H1 (cell line): ENCODE measurements around the gene DEFB123. TPM values are rescaled to one million over a fixed set of nuclear protein-coding genes. Genes with fewer than 3 reads are reported as not detected.

Experiments
- CTCF ChIA-PET: fragments of 300-600 bp; sonication (Branson Sonifier 250); formaldehyde crosslinking; loops from one replicate; lab custom pipeline; 2021; ENCODE audit not compliant: partially characterized antibody; lab: Charles Lee
- POLR2A ChIA-PET: fragments of 300-600 bp; sonication (Branson Sonifier 250); formaldehyde crosslinking; loops from one replicate; lab custom pipeline; 2021; ENCODE audit warnings: inconsistent platforms; ENCODE audit not compliant: partially characterized antibody; lab: Charles Lee
- DNase-seq, 2 experiments: peaks; one replicate each; pipeline versions ENCODE4 v3.0.0 to v3.0.0-alpha.2; 2010 to 2022; ENCODE audit warnings: low spot score in 2 of 2, low read depth in 1 of 2, mixed read lengths in 1 of 2
- FAIRE-seq: peaks from 2 replicates; lab custom pipeline; 2011; peaks lifted over from hg19 to GRCh38; lab: Jason Lieb, UNC
- H2AFZ ChIP-seq: 2 replicates; pipeline ENCODE4 v1.8.1; 2012; ENCODE audit warnings: low read length, inconsistent platforms
- H2AK5ac ChIP-seq: 2 replicates; pipeline ENCODE4 v1.6.1; 2013; ENCODE audit warnings: low read depth, low read length
- H2BK120ac ChIP-seq: replicated peaks from 2 replicates; pipeline ENCODE3; 2013; ENCODE audit warnings: low read depth, low read length, inconsistent platforms
- H2BK12ac ChIP-seq: 2 replicates; pipeline ENCODE4 v1.6.1; 2013; ENCODE audit warnings: low read depth, low read length
- H2BK15ac ChIP-seq: 2 replicates; pipeline ENCODE4 v1.6.1; 2013; ENCODE audit warnings: low read length
- H2BK20ac ChIP-seq: 2 replicates; pipeline ENCODE4 v1.6.1; 2013; ENCODE audit warnings: low read length
- H2BK5ac ChIP-seq: 2 replicates; pipeline ENCODE4 v1.6.1; 2013; ENCODE audit warnings: low read depth, low read length
- H3K14ac ChIP-seq: 2 replicates; pipeline ENCODE4 v1.6.1; 2013; ENCODE audit warnings: inconsistent platforms; ENCODE audit not compliant: insufficient read length
- H3K18ac ChIP-seq: 2 replicates; pipeline ENCODE4 v1.6.1; 2013; ENCODE audit warnings: low read length; ENCODE audit errors: extremely low read depth
- H3K23ac ChIP-seq: 2 replicates; pipeline ENCODE4 v1.6.1; 2013; ENCODE audit warnings: inconsistent platforms; ENCODE audit not compliant: insufficient read length
- H3K23me2 ChIP-seq: 2 replicates; pipeline ENCODE4 v1.6.1; 2013; ENCODE audit warnings: low read depth, low read length
- H3K27ac ChIP-seq: 2 replicates; pipeline ENCODE4 v1.6.1; 2011; ENCODE audit warnings: low read depth, low read length, inconsistent platforms
- H3K27me3 ChIP-seq, 4 experiments: replicated peaks in 1 of 4; 1 replicate in 1 of 4; 2 replicates in 3 of 4; pipeline versions ENCODE4 v1.6.1 to v1.8.1; 2011 to 2013; ENCODE audit warnings: low read length in 3 of 4, mild to moderate bottlenecking in 3 of 4, inconsistent platforms in 2 of 4, mixed read lengths in 2 of 4, moderate library complexity in 1 of 4; ENCODE audit not compliant: control insufficient read depth in 3 of 4, insufficient read depth in 3 of 4; ENCODE audit errors: extremely low read depth in 1 of 4
- H3K36me3 ChIP-seq, 4 experiments: 2 replicates each; pipeline versions ENCODE4 v1.6.1 to v1.8.1; 2011 to 2013; ENCODE audit warnings: mild to moderate bottlenecking in 4 of 4, low read length in 3 of 4, moderate library complexity in 2 of 4, control low read depth in 1 of 4, inconsistent platforms in 1 of 4; ENCODE audit not compliant: insufficient read depth in 4 of 4, control insufficient read depth in 2 of 4
- H3K4ac ChIP-seq: replicated peaks from 2 replicates; pipeline ENCODE3; 2013; ENCODE audit warnings: low read length, low read depth, mixed read lengths, inconsistent platforms; ENCODE audit not compliant: insufficient read length
- H3K4me1 ChIP-seq, 4 experiments: replicated peaks in 1 of 4; 1 replicate in 1 of 4; 2 replicates in 3 of 4; pipeline versions ENCODE4 v1.6.1 to v1.8.1; 2011 to 2013; ENCODE audit warnings: low read length in 3 of 4, inconsistent platforms in 2 of 4, mixed read lengths in 1 of 4; ENCODE audit not compliant: insufficient read depth in 4 of 4, control insufficient read depth in 3 of 4
- H3K4me2 ChIP-seq, 2 experiments: 2 replicates each; pipeline versions ENCODE4 v1.6.1 to v1.8.1; 2011 to 2013; ENCODE audit warnings: low read depth in 2 of 2, low read length in 2 of 2, control low read depth in 1 of 2, inconsistent platforms in 1 of 2, mild to moderate bottlenecking in 1 of 2; ENCODE audit not compliant: insufficient read depth in 1 of 2
- H3K4me3 ChIP-seq, 4 experiments: fragments of 200-600, 300-600 bp in 1 of 4; sonication (generic), shearing (Covaris generic), sonication (Bioruptor Twin) in 1 of 4; 2 replicates each; pipeline versions ENCODE4 v1.5.1 to v1.8.1; 2011 to 2016; ENCODE audit warnings: low read length in 4 of 4, low read depth in 3 of 4, control low read depth in 2 of 4, inconsistent platforms in 2 of 4, mild to moderate bottlenecking in 2 of 4, mixed read lengths in 1 of 4, moderate library complexity in 1 of 4; ENCODE audit not compliant: insufficient read depth in 2 of 4; ENCODE audit errors: extremely low read depth in 1 of 4
- H3K56ac ChIP-seq: replicated peaks from 2 replicates; pipeline ENCODE3; 2013; ENCODE audit warnings: low read depth, mild to moderate bottlenecking, mixed read lengths, low read length, inconsistent platforms; ENCODE audit not compliant: insufficient read length
- H3K79me1 ChIP-seq: 2 replicates; pipeline ENCODE4 v1.6.1; 2013; ENCODE audit warnings: low read depth, low read length, control low read depth
- H3K79me2 ChIP-seq, 2 experiments: 2 replicates each; pipeline versions ENCODE4 v1.6.1 to v1.8.1; 2012 to 2013; ENCODE audit warnings: low read length in 2 of 2, mild to moderate bottlenecking in 2 of 2, inconsistent platforms in 1 of 2; ENCODE audit not compliant: insufficient read depth in 2 of 2, control insufficient read depth in 1 of 2
- H3K9ac ChIP-seq, 4 experiments: replicated peaks in 1 of 4; 1 replicate in 1 of 4; 2 replicates in 3 of 4; pipeline versions ENCODE4 v1.6.1 to v1.8.1; 2011 to 2013; ENCODE audit warnings: low read depth in 3 of 4, low read length in 3 of 4, control low read depth in 2 of 4, mild to moderate bottlenecking in 2 of 4, moderate library complexity in 2 of 4, inconsistent platforms in 1 of 4; ENCODE audit errors: extremely low read depth in 1 of 4
- H3K9me3 ChIP-seq, 2 experiments: 2 replicates each; pipeline versions ENCODE4 v1.6.1 to v1.8.1; 2012 to 2013; ENCODE audit warnings: mild to moderate bottlenecking in 2 of 2, moderate library complexity in 2 of 2, control low read depth in 1 of 2, inconsistent platforms in 1 of 2, low read depth in 1 of 2, low read length in 1 of 2, mixed read lengths in 1 of 2; ENCODE audit not compliant: insufficient read depth in 2 of 2
- H4K20me1 ChIP-seq, 2 experiments: replicated peaks in 1 of 2; 2 replicates each; pipeline versions ENCODE3 to v1.8.1; 2011 to 2013; ENCODE audit warnings: inconsistent platforms in 2 of 2, low read length in 2 of 2, mild to moderate bottlenecking in 1 of 2; ENCODE audit not compliant: insufficient read depth in 2 of 2, control insufficient read depth in 1 of 2
- H4K5ac ChIP-seq: 2 replicates; pipeline ENCODE4 v1.6.1; 2013; ENCODE audit warnings: low read length, low read depth, mixed read lengths, inconsistent platforms; ENCODE audit not compliant: insufficient read length
- H4K8ac ChIP-seq: 2 replicates; pipeline ENCODE4 v1.8.0; 2013; ENCODE audit warnings: mild to moderate bottlenecking, moderate library complexity, low read length, inconsistent platforms; ENCODE audit not compliant: insufficient read depth; ENCODE audit errors: extremely low read depth
- H4K91ac ChIP-seq: replicated peaks from 2 replicates; pipeline ENCODE3; 2013; ENCODE audit warnings: low read length, mixed read lengths, inconsistent platforms; ENCODE audit not compliant: insufficient read length
- BACH1 ChIP-seq: IDR thresholded peaks from 2 replicates; pipeline ENCODE4 v1.6.1; 2012; ENCODE audit warnings: low read length, improper control_type of control experiment
- BCL11A ChIP-seq, 2 experiments: IDR thresholded peaks; one replicate each; pipeline ENCODE4 v1.6.1; 2011; ENCODE audit warnings: low read depth in 2 of 2, low read length in 2 of 2, mild to moderate bottlenecking in 2 of 2
- CBX5 ChIP-seq: fragments of 300-800, 300-1000 bp; sonication (generic); IDR thresholded peaks from 2 replicates; pipeline ENCODE4 v1.7.1; 2016; ENCODE audit warnings: antibody characterized with exemption, low read length, low read depth
- CHD1 ChIP-seq: IDR thresholded peaks from 2 replicates; pipeline ENCODE4 v1.6.1; 2012; ENCODE audit warnings: low read depth, low read length, improper control_type of control experiment
- HDAC2 ChIP-seq, 2 experiments: fragments of 300-600 bp in 1 of 2; sonication (generic) in 1 of 2; IDR thresholded peaks; 2 replicates each; pipeline ENCODE4 v1.6.1; 2011 to 2012; ENCODE audit warnings: low read depth in 2 of 2, low read length in 2 of 2, mild to moderate bottlenecking in 2 of 2, moderate library complexity in 2 of 2, borderline replicate concordance in 1 of 2, inconsistent platforms in 1 of 2
- NANOG ChIP-seq: IDR thresholded peaks from 2 replicates; pipeline ENCODE4 v1.6.1; 2011; ENCODE audit warnings: low read length, low read depth, mild to moderate bottlenecking, inconsistent platforms; ENCODE audit not compliant: insufficient read depth, poor library complexity, severe bottlenecking
- NRF1 ChIP-seq: IDR thresholded peaks from 2 replicates; pipeline ENCODE4 v1.6.1; 2011; ENCODE audit warnings: mild to moderate bottlenecking, low read depth, low read length, improper control_type of control experiment
- PHF8 ChIP-seq: fragments of 200-600 bp; sonication (generic); conservative IDR thresholded peaks from 2 replicates; pipeline ENCODE4 v1.7.1; 2012; ENCODE audit warnings: low read depth, mild to moderate bottlenecking, inconsistent platforms, low read length, moderate library complexity
- POLR2AphosphoS5 ChIP-seq: IDR thresholded peaks from 2 replicates; pipeline ENCODE4 v1.6.1; 2011; ENCODE audit warnings: low read depth, low read length
- POU5F1 ChIP-seq: IDR thresholded peaks from 2 replicates; pipeline ENCODE4 v1.6.1; 2011; ENCODE audit warnings: low read depth, mild to moderate bottlenecking, low read length, moderate library complexity
- RBBP5 ChIP-seq: IDR thresholded peaks from 2 replicates; pipeline ENCODE4 v1.7.1; 2012; ENCODE audit warnings: low read depth, mild to moderate bottlenecking, inconsistent platforms, low read length, moderate library complexity, borderline replicate concordance
- SIN3A ChIP-seq, 2 experiments: IDR thresholded peaks in 1 of 2; conservative IDR thresholded peaks in 1 of 2; 2 replicates each; pipeline ENCODE4 v1.6.1; 2011 to 2012; ENCODE audit warnings: low read length in 2 of 2, improper control_type of control experiment in 1 of 2, low read depth in 1 of 2, mild to moderate bottlenecking in 1 of 2
- SP1 ChIP-seq: IDR thresholded peaks from 2 replicates; pipeline ENCODE4 v1.6.1; 2011; ENCODE audit warnings: low read depth, low read length
- SRF ChIP-seq: IDR thresholded peaks from 2 replicates; pipeline ENCODE4 v1.6.1; 2011; ENCODE audit warnings: mild to moderate bottlenecking, low read depth, low read length, moderate library complexity
- TAF1 ChIP-seq: IDR thresholded peaks from 2 replicates; pipeline ENCODE4 v1.6.1; 2011; ENCODE audit warnings: mild to moderate bottlenecking, low read depth, low read length
- WGBS, 2 experiments: shearing (Covaris generic) in 1 of 2; methylation state at CpG; one replicate each; pipeline versions ENCODE4 v1.1.6 to v1.1.7; 2013 to 2015; ENCODE audit warnings: low lambda C conversion rate in 2 of 2, mixed read lengths in 2 of 2, inconsistent platforms in 1 of 2, low coverage in 1 of 2, missing lambda C conversion rate in 1 of 2; ENCODE audit not compliant: insufficient replicate concordance in 2 of 2, insufficient coverage in 1 of 2, insufficient read length in 1 of 2; ENCODE audit errors: extremely low coverage in 1 of 2, missing lambda C conversion rate in 1 of 2; 5-methylcytosine and 5-hydroxymethylcytosine counted together
- polyA plus RNA-seq, 7 experiments: library from polyadenylated mRNA; depleted of rRNA in 3 of 7; stranded (reverse) in 5 of 7; unstranded in 2 of 7; fragments of >200 nt in 5 of 7; fragments of 200-250 nt in 2 of 7; gene quantifications; 1 replicate in 5 of 7; 2 replicates in 1 of 7; 4 replicates in 1 of 7; pipeline versions ENCODE4 v1.2.1 to v1.2.3, GENCODE V29; 2011 to 2013; ENCODE audit warnings: missing spikeins in 2 of 7, mixed read lengths in 2 of 7
- total RNA-seq: library from RNA; stranded (reverse); fragmentation: NEBNext Ultra II Directional; extraction: Animal tissue kit (Norgen Biotek cat#: 25700); gene quantifications from 2 replicates; pipeline ENCODE4 v1.2.1, GENCODE V29; 2021

The DEFB123 gene
- total and polyA plus RNA-seq, 2 of the 8 experiments (the other 6 are each of a cell fraction or from before 2014, with no cell fraction given) = not detected

DNA sequence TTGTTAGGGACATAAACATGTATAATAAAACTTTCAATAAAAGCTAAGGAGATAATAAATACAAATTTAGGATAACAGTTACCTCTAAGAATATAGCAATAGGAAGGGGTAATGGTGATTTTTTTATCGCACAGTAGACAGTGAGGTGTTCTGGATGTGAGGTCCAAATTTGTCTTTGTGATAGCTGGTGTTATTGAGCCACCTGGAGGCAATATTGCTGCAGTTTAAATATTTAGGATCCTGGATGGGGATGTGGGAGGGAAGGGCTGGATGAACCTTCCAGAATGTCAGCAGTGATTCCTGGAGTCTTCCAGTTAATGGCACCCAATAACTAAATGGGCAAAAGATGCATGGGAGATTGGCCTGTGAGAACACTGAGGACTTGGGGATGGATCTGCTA is 13.9 kb downstream of the DEFB123 start:
- Histone ChIP-seq H3K27ac (no peak overlapping the region), H3K4me2 (no peak overlapping the region), H2BK12ac (no peak overlapping the region), H2AFZ (no peak overlapping the region), H3K9ac (no peak overlapping the region), H3K18ac (no peak overlapping the region), H2AK5ac (no peak overlapping the region), H3K56ac (no peak overlapping the region), H4K91ac (no peak overlapping the region), H4K20me1 (no peaks in the 10 kb centered on the region), H2BK15ac (no peak overlapping the region), H4K5ac (no peak overlapping the region), H3K36me3 (no peaks in the 10 kb centered on the region; a peak in 1 of 8 replicates), H3K4me3 (no peak overlapping the region), H3K14ac (no peak overlapping the region), H2BK120ac (no peak overlapping the region), H3K27me3 (no peaks in the 10 kb centered on the region), H3K4ac (no peak overlapping the region), H2BK20ac (no peak overlapping the region), H3K9me3 (peaks cover 56 to 59% of the 10 kb centered on the region in 2 experiments), H3K23me2 (no peaks in the 10 kb centered on the region), H3K23ac (no peak overlapping the region), H3K79me1 (no peaks in the 10 kb centered on the region), H2BK5ac (no peak overlapping the region), H3K79me2 (no peaks in the 10 kb centered on the region), H3K4me1 (no peaks in the 10 kb centered on the region; a peak in 1 of 7 replicates), H4K8ac (no peak overlapping the region)
- CTCF ChIA-PET = interaction anchor here (0.7 kb wide), 1 partner anchor 104 kb away, joined by 3 read pairs; no protein-coding TSS in a partner anchor
- no peak for DNase-seq
- WGBS, 2 experiments = 90% methylated on average over 1 of the region's 1 CpG; no CpG with 5 or more reads in 1 of the 2 experiments
- POLR2A ChIA-PET = no interaction called here
- no peak for FAIRE-seq
- TF ChIP-seq TAF1 = no peak
- TF ChIP-seq SP1 = no peak
- TF ChIP-seq NRF1 = no peak
- TF ChIP-seq CHD1 = no peak
- no peak for TF ChIP-seq SIN3A (conservative IDR thresholded peaks at IDR 0.05 in 1 of 2, IDR thresholded peaks at IDR 0.05 in 1 of 2; ENCODE audit: low read depth in 1 of 2, low read length in 2 of 2)
- no peak for TF ChIP-seq HDAC2 (IDR thresholded peaks at IDR 0.05; ENCODE audit: borderline replicate concordance in 1 of 2, low read depth in 2 of 2, low read length in 2 of 2)
- no peak for TF ChIP-seq RBBP5
- no peak for TF ChIP-seq PHF8
- no peak for TF ChIP-seq NANOG
- TF ChIP-seq CBX5 = no peak
- TF ChIP-seq SRF = no peak
- no peak for TF ChIP-seq BACH1
- TF ChIP-seq POU5F1 = no peak
- no peak for TF ChIP-seq POLR2AphosphoS5
- no peak for TF ChIP-seq BCL11A (IDR thresholded peaks at IDR 0.05; ENCODE audit: low read depth in 2 of 2, low read length in 2 of 2)
